ENCODE measurements around the gene KRT20.
"Not testable (repeated sequence)": the region's sequence is repeated elsewhere in the genome, so short reads cannot be mapped to it uniquely, and the experiment has no call there.

Gene KRT20

DNA sequence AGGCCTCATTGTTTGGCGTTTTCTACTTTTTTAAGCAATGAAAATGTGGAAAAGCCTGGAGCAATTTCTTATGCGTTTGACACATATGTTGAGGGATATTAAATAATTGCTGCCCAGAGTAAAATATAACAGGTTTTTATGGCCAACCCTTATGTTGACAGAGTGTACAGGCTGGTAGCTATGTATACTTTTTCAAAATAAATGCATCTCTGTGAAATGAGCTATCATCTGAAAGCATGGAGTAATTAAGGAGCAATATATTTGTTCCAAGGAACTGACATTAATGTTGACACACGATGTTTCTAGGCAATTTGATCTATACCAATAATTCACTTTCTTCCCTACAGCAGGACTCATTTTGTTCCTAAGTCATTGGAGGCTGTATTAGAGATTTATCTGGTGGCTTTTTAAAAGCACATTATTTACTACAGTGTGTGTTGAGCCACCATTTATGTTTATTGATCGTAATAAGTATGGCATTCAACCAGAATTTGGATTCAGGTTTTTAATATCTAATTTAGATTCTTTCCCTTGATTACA, 11.9 kb upstream of the KRT20 start:
- no peak for DNase-seq

DNA sequence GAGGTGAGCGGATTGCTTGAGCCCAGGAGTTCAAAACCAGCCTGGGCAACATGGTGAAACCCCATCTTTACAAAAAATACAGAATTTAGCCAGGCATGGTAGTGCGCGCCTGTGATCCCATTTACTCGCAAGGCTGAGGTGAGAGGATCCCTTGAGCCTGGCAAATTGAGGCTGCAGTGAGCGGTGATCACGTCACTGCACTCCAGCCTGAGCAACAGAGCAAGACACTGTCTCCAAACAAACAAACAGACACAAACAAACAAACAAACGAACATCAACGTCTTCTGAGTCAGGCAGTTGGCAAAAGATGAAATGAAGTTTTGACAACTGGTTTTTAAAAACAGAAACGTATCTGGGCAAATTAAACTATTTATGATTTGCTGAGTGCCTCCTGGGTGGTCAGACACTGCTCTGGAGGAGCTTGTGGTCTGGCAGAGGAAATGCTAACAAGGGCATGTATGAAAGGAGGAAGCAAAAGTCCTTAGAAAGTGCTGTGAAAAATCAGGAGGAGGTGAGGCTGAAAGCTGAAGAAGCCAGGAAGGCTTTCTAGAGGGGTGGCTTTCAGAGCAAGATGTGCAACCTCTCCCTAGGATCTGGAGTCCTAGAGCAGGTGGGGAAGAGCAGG, 10.2 kb upstream of the KRT20 start:
- no peak for DNase-seq

- DNase-seq, result no peak
Observed at GRCh38 chr17:40888196-40888720, 3.2 kb upstream of the KRT20 start.

- DNase-seq, result no peak
Observed at GRCh38 chr17:40886090-40886489, 1.0 kb upstream of the KRT20 start.

GRCh38 chr17:40883626-40884334, 1.3 kb downstream of the KRT20 start:
- DNase-seq, result no peak

- DNase-seq, result no peak
Observed at GRCh38 chr17:40883031-40883430, 2.0 kb downstream of the KRT20 start.

GRCh38 chr17:40879026-40879425, 6.0 kb downstream of the KRT20 start:
- no peak for DNase-seq

- DNase-seq, result no peak
Observed at GRCh38 chr17:40878044-40878443, 7.0 kb downstream of the KRT20 start.

GRCh38 chr17:40873801-40874200, 11.2 kb downstream of the KRT20 start:
- DNase-seq, result no peak

GRCh38 chr17:40873255-40873654, 11.8 kb downstream of the KRT20 start:
- no peak for DNase-seq

- no peak for DNase-seq
Observed at GRCh38 chr17:40872416-40872815, 12.6 kb downstream of the KRT20 start.

- no peak for DNase-seq
Observed at GRCh38 chr17:40871316-40871715, 13.7 kb downstream of the KRT20 start.

DNA sequence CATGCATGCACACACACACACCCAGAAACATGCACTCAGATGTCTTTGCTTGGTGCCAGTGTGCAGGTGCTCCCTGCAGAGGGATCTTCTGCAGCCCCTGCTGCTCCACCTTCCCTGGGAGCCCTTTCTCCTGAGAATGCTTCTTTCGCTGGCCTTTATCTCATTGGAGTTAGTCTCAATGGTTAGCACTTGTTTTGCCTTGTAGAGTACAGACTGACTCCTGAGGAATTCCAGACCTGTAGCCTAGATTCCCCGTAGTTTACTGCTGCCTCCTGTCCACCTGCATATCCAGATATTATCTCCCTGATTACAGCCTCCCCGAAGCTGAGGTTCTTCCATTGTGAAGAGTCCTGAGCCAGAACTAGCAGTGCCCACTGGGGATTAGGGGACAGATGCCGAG, 14.9 kb downstream of the KRT20 start:
- no peak for DNase-seq

- DNase-seq, result no peak
Observed at GRCh38 chr17:40866838-40867237, 18.2 kb downstream of the KRT20 start, which contains the start of gene KRT12. KRT12 (minus strand) TSS chr17:40867223; CDS start chr17:40867186, 37 bp downstream.

GRCh38 chr17:40864661-40865390, 20.2 kb downstream of the KRT20 start:
- DNase-seq, result no peak

GRCh38 chr17:40862985-40863733, 21.9 kb downstream of the KRT20 start:
- no peak for DNase-seq

- no peak for DNase-seq
Observed at GRCh38 chr17:40859536-40859935, 25.5 kb downstream of the KRT20 start.

- DNase-seq, result not testable (repeated sequence)
Observed at GRCh38 chr17:40858667-40859066, 26.4 kb downstream of the KRT20 start.

GRCh38 chr17:40857535-40857934, 27.5 kb downstream of the KRT20 start:
- no peak for DNase-seq

DNA sequence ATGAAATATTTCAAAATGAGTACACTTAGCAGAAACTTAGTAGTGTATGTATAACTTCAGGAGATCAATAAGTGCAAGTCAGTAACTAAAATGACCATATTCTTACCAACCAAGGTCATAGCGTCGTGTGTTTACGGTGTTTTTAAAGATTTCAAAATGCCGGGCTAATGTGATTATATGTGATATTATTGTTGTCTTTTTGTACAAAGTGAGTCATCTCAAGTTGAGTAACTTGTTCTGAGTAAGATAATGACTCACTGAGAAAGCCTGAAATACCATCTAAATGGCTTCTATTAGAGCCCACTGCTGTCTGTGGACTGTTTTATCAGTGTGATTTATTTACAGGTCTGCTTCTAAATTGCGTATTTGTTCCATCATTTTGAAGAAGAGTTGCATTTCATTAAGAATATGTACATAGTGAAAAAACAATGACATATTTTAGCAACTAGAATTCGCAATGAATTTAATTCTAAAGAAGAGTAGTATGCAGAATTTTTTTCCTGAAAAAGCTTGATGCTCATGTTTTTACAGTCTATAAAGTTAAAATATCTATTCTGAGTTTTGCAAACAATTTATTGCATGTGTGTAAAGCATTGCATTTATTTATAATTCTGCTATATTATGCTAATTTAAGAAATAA, 30.7 kb downstream of the KRT20 start:
- no peak for DNase-seq

- DNase-seq, result no peak
Observed at GRCh38 chr17:40852364-40852763, 32.7 kb downstream of the KRT20 start.

DNA sequence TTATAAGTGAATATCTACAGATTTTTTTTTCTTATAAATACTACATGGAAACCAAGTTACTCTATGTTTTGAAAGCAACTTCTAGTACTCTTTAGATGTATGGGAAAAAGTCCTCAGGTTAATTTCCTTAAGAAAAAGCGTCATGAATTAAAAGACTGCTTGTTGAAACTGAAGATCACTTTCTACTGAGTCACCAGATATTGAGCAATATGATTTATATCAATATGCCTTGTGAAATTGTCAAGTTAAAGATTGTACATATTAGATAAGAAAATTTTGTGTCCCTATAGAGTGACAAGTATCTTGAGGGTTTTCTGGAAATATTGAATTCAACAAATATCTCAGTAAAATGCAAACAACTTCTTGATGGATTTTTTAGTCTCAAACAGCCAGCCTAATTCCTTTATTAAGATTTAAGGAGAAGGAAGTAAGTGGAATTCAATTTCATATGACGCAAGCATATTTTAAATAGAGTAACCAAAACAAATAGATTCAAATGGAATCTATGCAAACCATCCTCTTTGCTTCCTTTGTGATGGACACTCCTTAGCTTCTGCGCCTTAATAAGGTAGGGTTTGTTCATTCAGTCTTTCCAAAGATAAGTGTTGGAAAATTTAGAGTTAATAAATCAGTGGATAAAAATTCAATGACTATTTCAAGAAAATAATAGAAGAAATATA, 34.6 kb downstream of the KRT20 start:
- no peak for DNase-seq
